GM23338 (cell line): ENCODE results near the gene KIFBP. TPM values are rescaled to one million over a fixed set of nuclear protein-coding genes. Genes with fewer than 3 reads are reported as not detected.

Experiments
- ATAC-seq: fragments of 200-7000 bp; cut with Tn5 transposase; 3 replicates; pipeline ENCODE4 v1.9.1; 2020
- DNase-seq: peaks from one replicate; pipeline ENCODE4 v3.0.0-alpha.2; 2015; ENCODE audit warnings: low spot score
- H2AFZ ChIP-seq: fragments of 200-600 bp; sonication (generic); 2 replicates; pipeline ENCODE4 v1.8.0; 2016; ENCODE audit warnings: antibody characterized with exemption, mild to moderate bottlenecking, moderate library complexity
- H3F3A ChIP-seq: fragments of 200-600 bp; sonication (generic); replicated peaks from 2 replicates; pipeline ENCODE4 v1.8.0; 2017; ENCODE audit warnings: antibody characterized with exemption, mixed run types, low read depth
- H3K27ac ChIP-seq: fragments of 200-600 bp; sonication (generic); 2 replicates; pipeline ENCODE4 v1.6.1; 2016; ENCODE audit warnings: low read depth
- H3K27me3 ChIP-seq: fragments of 200-600 bp; sonication (generic); 2 replicates; pipeline ENCODE4 v1.8.0; 2016; ENCODE audit warnings: mild to moderate bottlenecking, mixed run types, moderate library complexity; ENCODE audit not compliant: insufficient read depth
- H3K36me3 ChIP-seq: fragments of 200-600 bp; sonication (generic); 2 replicates; pipeline ENCODE4 v1.8.0; 2016; ENCODE audit warnings: mild to moderate bottlenecking; ENCODE audit not compliant: insufficient read depth
- H3K4me1 ChIP-seq: fragments of 200-600 bp; sonication (generic); 2 replicates; pipeline ENCODE4 v1.8.0; 2016; ENCODE audit warnings: mild to moderate bottlenecking, moderate library complexity; ENCODE audit not compliant: insufficient read depth
- H3K4me2 ChIP-seq: fragments of 200-600 bp; sonication (generic); 2 replicates; pipeline ENCODE4 v1.7.1; 2017; ENCODE audit warnings: mixed run types
- H3K4me3 ChIP-seq: fragments of 200-600 bp; sonication (generic); 2 replicates; pipeline ENCODE4 v1.6.1; 2016; ENCODE audit warnings: mixed run types
- H3K79me2 ChIP-seq: fragments of 200-600 bp; sonication (generic); replicated peaks from 2 replicates; pipeline ENCODE4 v1.8.0; 2017; ENCODE audit warnings: mild to moderate bottlenecking; ENCODE audit not compliant: insufficient read depth
- H3K9me2 ChIP-seq: fragments of 200-600 bp; sonication (generic); 2 replicates; pipeline ENCODE4 v1.8.0; 2017; ENCODE audit not compliant: insufficient read depth
- H4K20me1 ChIP-seq: fragments of 200-600 bp; sonication (generic); replicated peaks from 2 replicates; pipeline ENCODE4 v1.8.0; 2017; ENCODE audit warnings: mild to moderate bottlenecking; ENCODE audit not compliant: insufficient read depth
- H3K27ac Mint-ChIP-seq: 2 replicates; pipeline ENCODE4 v1.8.0; 2020; ENCODE audit warnings: inconsistent platforms, mild to moderate bottlenecking, moderate library complexity, mixed read lengths
- H3K27me3 Mint-ChIP-seq: 3 replicates; pipeline ENCODE4 v1.8.0; 2022; ENCODE audit warnings: low read depth, mild to moderate bottlenecking, moderate library complexity, mixed read lengths, inconsistent platforms; ENCODE audit not compliant: insufficient read depth, poor library complexity
- H3K36me3 Mint-ChIP-seq: 3 replicates; pipeline ENCODE4 v1.8.0; 2021; ENCODE audit warnings: low read depth, mild to moderate bottlenecking, inconsistent platforms, moderate library complexity, mixed read lengths
- H3K4me1 Mint-ChIP-seq: 3 replicates; pipeline ENCODE4 v1.8.0; 2020; ENCODE audit warnings: mild to moderate bottlenecking, inconsistent platforms, mixed read lengths
- H3K4me3 Mint-ChIP-seq: 3 replicates; pipeline ENCODE4 v1.8.0; 2021; ENCODE audit warnings: moderate library complexity, mild to moderate bottlenecking, inconsistent platforms, mixed read lengths
- H3K9me3 Mint-ChIP-seq: 3 replicates; pipeline ENCODE4 v1.8.0; 2020; ENCODE audit warnings: moderate library complexity, mild to moderate bottlenecking, inconsistent platforms, mixed read lengths
- CREB1 ChIP-seq: fragments of 250-450 bp; sonication (Bioruptor Pico); IDR thresholded peaks from 2 replicates; pipeline ENCODE4 v1.5.0; 2020; ENCODE audit warnings: low read depth, mild to moderate bottlenecking, moderate library complexity
- EZH2 ChIP-seq: fragments of 200-600 bp; sonication (generic); IDR thresholded peaks from one replicate; pipeline ENCODE4 v1.8.0; 2017; ENCODE audit warnings: antibody characterized with exemption, mild to moderate bottlenecking, low read depth; ENCODE audit not compliant: unreplicated experiment
- EZH2phosphoT487 ChIP-seq: fragments of 200-600 bp; sonication (generic); IDR thresholded peaks from one replicate; pipeline ENCODE4 v1.8.1; 2018; ENCODE audit warnings: antibody characterized with exemption; ENCODE audit not compliant: unreplicated experiment
- JUNB ChIP-seq: IDR thresholded peaks from one replicate; pipeline ENCODE4 v1.6.1; 2016; ENCODE audit warnings: antibody characterized with exemption; ENCODE audit not compliant: unreplicated experiment
- STAT1 ChIP-seq: IDR thresholded peaks from one replicate; pipeline ENCODE4 v1.6.1; 2016; ENCODE audit warnings: antibody characterized with exemption; ENCODE audit not compliant: unreplicated experiment
- ZNF114 ChIP-seq: fragments of 250-450 bp; sonication (Bioruptor Pico); IDR thresholded peaks from 2 replicates; pipeline ENCODE4 v1.5.0; 2020; ENCODE audit warnings: mild to moderate bottlenecking, moderate library complexity
- ZNF331 ChIP-seq: fragments of 250-450 bp; sonication (Bioruptor Pico); IDR thresholded peaks from 2 replicates; pipeline ENCODE4 v1.5.0; 2020; ENCODE audit warnings: low read depth, mild to moderate bottlenecking, moderate library complexity
- ZNF462 ChIP-seq: fragments of 250-450 bp; sonication (Bioruptor Pico); IDR thresholded peaks from 2 replicates; pipeline ENCODE4 v1.5.0; 2020; ENCODE audit warnings: mild to moderate bottlenecking, moderate library complexity
- polyA plus RNA-seq: library from polyadenylated mRNA; unstranded; fragments of >200 nt; fragmentation: Nextera tagmentation; extraction: Ambion mirVana; gene quantifications from 2 replicates; pipeline ENCODE4 v1.2.1, GENCODE V29; 2016
- total RNA-seq: library from RNA; depleted of rRNA; stranded (reverse); fragments of >200 nt; shearing (Covaris generic); gene quantifications from 2 replicates; pipeline ENCODE4 v1.2.3, GENCODE V29; 2014
- TF ChIP-seq, protein P1 (sequence below), 2 experiments: fragments of 200-600 bp in 1 of 2; sonication (generic) in 1 of 2; conservative IDR thresholded peaks; 2 replicates each; pipeline versions ENCODE4 v1.5.1 to v1.6.1; 2016 to 2017; ENCODE audit warnings: antibody characterized with exemption in 2 of 2, low read depth in 2 of 2, mild to moderate bottlenecking in 2 of 2, moderate library complexity in 1 of 2
- TF ChIP-seq, protein P2 (sequence below): IDR thresholded peaks from one replicate; pipeline ENCODE4 v1.6.1; 2018; ENCODE audit warnings: antibody characterized with exemption; ENCODE audit not compliant: unreplicated experiment

KIFBP gene
- total and polyA plus RNA-seq, 2 experiments from 2014 or later, result 24.5 to 39.8 TPM

DNA sequence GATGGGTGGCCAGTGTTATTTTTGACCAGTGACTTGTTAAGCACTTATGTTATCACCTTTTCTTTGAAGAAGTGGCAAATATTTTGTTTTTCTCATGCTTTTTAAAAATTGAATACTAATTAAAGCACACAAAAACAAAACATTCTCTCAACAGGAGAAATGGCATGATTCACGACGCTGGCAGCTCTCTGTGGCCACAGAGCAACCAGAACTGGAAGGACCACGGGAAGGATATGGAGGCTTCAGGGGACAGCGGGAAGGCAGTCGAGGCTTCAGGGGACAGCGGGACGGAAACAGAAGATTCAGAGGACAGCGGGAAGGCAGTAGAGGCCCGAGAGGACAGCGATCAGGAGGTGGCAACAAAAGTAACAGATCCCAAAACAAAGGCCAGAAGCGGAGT is 6.2 kb upstream of the KIFBP start:
- no peak overlapping the region for H2AFZ ChIP-seq
- H3K27me3 ChIP-seq, result no peaks in the 10 kb centered on the region
- peaks cover 6% of the 10 kb centered on the region for H3K27me3 Mint-ChIP-seq
- DNase-seq, result no peak
- no peaks in the 10 kb centered on the region for H3K9me2 ChIP-seq
- no peak overlapping the region for H3K4me3 Mint-ChIP-seq
- no peak overlapping the region for H3K4me3 ChIP-seq
- ATAC-seq, result no peak
- H3K36me3 ChIP-seq, result peaks cover 78% of the 10 kb centered on the region
- 0 out of 2 replicates have a peak, but pooled peaks cover 18% of the 10 kb centered on the region for H3F3A ChIP-seq
- H3K27ac Mint-ChIP-seq, result no peak overlapping the region
- H3K4me1 Mint-ChIP-seq, result no peaks in the 10 kb centered on the region
- no peak overlapping the region for H3K27ac ChIP-seq
- no peak overlapping the region for H3K4me2 ChIP-seq
- peaks cover 16% of the 10 kb centered on the region for H3K79me2 ChIP-seq
- H3K36me3 Mint-ChIP-seq, result peaks cover 82% of the 10 kb centered on the region
- H3K4me1 ChIP-seq, result no peaks in the 10 kb centered on the region
- H3K9me3 Mint-ChIP-seq, result no peaks in the 10 kb centered on the region; the same call in 2 of the 3 replicates
- TF ChIP-seq ZNF462 (CRISPR knock-in tag) (no peak), EZH2 (no peak), JUNB (no peak), CREB1 (no peak), ZNF114 (CRISPR knock-in tag) (no peak), EZH2phosphoT487 (no peak), STAT1 (no peak), ZNF331 (no peak)
- TF ChIP-seq, protein P1, sequence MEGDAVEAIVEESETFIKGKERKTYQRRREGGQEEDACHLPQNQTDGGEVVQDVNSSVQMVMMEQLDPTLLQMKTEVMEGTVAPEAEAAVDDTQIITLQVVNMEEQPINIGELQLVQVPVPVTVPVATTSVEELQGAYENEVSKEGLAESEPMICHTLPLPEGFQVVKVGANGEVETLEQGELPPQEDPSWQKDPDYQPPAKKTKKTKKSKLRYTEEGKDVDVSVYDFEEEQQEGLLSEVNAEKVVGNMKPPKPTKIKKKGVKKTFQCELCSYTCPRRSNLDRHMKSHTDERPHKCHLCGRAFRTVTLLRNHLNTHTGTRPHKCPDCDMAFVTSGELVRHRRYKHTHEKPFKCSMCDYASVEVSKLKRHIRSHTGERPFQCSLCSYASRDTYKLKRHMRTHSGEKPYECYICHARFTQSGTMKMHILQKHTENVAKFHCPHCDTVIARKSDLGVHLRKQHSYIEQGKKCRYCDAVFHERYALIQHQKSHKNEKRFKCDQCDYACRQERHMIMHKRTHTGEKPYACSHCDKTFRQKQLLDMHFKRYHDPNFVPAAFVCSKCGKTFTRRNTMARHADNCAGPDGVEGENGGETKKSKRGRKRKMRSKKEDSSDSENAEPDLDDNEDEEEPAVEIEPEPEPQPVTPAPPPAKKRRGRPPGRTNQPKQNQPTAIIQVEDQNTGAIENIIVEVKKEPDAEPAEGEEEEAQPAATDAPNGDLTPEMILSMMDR (conservative IDR thresholded peaks at IDR 0.05; ENCODE audit: low read depth in 2 of 2), result no peak
- TF ChIP-seq, protein P2, sequence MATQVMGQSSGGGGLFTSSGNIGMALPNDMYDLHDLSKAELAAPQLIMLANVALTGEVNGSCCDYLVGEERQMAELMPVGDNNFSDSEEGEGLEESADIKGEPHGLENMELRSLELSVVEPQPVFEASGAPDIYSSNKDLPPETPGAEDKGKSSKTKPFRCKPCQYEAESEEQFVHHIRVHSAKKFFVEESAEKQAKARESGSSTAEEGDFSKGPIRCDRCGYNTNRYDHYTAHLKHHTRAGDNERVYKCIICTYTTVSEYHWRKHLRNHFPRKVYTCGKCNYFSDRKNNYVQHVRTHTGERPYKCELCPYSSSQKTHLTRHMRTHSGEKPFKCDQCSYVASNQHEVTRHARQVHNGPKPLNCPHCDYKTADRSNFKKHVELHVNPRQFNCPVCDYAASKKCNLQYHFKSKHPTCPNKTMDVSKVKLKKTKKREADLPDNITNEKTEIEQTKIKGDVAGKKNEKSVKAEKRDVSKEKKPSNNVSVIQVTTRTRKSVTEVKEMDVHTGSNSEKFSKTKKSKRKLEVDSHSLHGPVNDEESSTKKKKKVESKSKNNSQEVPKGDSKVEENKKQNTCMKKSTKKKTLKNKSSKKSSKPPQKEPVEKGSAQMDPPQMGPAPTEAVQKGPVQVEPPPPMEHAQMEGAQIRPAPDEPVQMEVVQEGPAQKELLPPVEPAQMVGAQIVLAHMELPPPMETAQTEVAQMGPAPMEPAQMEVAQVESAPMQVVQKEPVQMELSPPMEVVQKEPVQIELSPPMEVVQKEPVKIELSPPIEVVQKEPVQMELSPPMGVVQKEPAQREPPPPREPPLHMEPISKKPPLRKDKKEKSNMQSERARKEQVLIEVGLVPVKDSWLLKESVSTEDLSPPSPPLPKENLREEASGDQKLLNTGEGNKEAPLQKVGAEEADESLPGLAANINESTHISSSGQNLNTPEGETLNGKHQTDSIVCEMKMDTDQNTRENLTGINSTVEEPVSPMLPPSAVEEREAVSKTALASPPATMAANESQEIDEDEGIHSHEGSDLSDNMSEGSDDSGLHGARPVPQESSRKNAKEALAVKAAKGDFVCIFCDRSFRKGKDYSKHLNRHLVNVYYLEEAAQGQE, result no peak
- H4K20me1 ChIP-seq, result peaks cover 12% of the 10 kb centered on the region
